ENCODE measurements around the gene IFITM5. TPM values are rescaled to one million over a fixed set of nuclear protein-coding genes. Genes with fewer than 3 reads are reported as not detected.

The IFITM5 gene
- total RNA-seq, 1 donor from 2014 or later = not detected

DNA sequence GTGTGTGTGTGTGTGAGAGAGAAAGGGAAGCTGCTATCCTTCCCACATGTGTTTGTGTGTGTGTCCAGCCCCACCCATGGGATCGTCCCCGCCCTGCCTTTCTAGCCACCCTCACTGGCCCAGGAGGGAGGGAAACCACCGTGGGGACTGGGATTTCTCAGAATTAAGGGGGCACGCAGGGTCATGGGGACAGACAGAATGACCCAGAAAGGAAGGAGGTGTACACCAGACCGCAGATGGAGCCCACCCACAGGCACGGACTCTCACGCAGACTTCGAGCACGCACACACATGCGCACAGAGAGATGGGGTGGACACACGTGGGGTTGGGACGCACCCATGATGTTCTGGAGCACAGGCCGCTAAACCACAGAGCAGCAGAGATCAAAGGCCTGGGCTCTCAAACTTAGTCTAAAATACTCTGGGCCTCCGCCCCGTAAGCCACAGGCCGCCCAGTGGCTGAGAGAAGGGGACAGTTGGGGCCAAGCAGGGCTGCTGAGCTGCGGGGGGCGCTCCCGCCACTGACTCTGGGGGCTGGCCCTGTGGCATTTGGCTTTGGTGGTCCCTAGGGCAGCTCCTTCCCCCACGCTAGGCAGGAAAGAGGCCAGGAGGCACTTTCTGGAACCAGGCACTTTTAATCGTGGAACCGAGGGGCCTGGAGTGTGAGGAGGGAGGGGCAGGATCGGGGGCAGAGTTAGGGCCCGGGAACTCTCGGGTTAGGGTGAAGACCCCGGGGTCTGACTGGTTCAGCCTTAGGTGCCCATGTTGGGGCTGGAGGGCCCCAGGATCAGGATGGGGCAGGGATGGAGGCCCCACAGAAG lies 1.5 kb downstream of the IFITM5 start:
- peak; percentile 74 for DNase-seq (ENCODE audit: low spot score)
- intact Hi-C loops (cut with DNase I) = no loop called here

DNA sequence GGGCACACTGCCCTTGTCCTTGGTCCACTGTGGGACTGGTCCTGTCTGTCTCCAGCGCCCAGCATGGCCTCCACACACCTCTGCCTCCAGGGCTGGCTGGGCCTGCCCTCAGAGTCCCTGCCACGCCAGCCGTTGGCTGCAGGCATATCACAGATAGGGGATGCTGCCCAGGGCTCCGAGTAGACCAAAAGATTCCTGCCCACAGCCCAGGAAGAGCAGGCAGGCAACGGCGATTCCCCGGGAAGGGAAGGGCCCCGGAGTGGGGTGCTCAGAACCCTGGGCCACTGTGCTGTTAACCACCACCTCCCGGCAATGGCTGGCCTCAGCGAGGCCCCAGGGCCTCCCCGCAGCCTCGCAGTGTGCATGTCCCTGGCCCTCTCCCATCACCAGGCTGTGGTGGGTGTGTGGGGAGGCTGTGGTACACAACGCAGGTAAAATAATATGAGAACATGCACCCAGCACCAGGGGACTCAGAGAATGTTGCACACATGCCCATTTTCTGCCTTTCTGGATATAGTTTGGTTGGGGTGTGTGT lies 2.2 kb downstream of the IFITM5 start:
- DNase-seq (ENCODE audit: low spot score) = peak; percentile 68
- intact Hi-C loops (cut with DNase I) = no loop called here

DNA sequence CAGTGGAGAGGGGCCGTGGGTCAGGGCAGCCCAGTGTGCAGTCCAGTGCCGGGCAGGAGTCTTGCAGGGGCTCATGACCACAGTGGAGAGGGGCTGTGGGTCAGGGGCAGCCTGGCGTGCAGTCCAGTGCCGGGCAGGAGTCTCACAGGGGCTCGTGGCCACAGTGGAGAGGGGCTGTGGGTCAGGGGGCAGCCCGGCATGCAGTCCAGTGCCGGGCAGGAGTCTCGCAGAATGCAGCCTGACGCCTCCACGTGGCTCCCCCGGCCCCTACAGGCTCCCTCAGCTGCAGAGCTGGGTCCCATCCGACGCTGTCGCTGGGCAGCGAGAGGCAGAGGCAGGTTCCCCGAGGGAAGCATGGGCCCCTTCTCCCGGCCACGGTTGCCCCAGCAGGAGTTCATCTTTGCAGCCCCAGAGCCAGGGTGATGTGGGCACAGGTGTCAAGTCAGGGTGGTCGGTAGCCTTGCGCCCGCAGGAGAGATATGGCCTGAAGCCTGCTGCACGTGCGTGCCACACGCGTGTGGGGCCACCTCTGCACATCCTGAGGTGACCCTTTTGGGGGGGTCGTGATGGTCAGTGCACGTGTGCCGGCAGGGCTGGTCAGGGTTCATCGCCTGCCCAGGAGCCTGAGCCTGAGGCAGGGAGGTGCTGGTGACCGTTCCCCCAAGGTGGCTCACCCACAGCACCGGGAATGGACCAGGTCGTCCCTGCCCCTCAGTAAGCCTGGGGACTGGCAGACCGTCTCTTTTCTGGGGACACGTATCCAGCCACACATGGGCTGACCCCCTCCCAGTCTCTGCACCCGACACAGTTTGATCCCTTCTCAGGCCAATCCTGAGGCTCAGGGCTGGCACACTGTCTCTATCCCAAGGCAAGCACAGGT lies 2.9 kb downstream of the IFITM5 start:
- intact Hi-C loops (cut with DNase I) = no loop called here
- peak; percentile 70 for DNase-seq (ENCODE audit: low spot score)

DNA sequence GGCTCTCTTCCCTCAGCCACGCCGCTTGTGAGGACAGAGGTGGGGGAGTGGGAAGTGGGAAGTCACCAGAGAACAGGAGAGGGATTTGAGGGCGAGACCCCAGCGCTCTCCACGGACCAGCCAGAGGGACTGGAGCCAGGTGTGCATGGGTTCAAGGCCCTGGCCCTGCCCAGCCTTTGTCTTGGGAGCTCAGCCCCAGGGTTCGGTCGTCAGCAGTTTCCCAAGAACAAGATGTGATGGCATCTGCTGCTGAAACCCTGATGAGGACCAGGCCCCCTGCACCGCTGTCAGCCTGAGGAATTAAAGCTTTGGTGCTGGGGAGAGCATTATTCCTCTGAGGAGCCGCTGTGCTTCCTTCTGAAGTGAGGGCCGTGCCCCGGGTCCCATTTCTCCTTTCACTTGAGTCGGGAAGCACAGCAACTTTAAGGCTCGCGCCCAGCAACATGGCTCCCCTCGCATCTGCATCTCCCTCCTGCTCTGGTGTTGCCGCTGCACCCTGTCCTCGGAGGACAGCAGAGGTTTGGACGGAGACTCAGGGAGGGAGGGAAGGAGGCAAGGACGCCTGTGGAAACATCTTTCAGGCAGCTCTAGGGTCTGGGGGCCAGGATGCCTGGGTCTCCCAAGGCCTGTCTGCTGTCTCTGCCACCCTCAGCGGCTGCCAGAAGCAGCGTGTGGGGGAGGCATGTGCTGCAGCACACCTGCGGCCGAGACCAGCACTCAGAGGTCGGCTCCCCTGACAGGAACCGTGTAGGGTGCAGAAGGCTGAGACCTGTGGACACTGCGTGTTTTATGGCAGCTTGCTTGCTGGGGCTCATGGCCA lies 3.8 kb downstream of the IFITM5 start:
- no peak for DNase-seq (ENCODE audit: low spot score)
- intact Hi-C loops (cut with DNase I) = no loop called here

DNA sequence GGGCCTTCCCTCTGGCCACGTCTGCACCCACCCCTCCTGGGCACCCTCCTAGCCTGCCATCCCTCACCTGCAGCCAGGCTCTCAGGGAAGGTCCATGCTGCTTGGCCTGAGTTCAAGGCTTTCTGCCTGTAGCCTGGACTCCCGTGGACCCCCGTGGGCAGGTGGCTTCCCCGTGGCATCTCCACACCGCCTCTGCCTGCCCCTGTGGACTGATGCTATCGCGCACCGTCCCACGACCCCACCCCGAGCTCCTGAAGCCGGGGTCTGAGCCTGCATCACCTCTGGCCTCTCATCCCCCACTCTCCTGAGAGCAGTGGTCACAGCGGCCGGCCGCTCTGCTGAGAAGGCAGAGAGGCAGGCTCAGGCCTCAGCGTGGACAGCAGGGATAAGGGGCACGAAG lies 4.5 kb downstream of the IFITM5 start:
- intact Hi-C loops (cut with DNase I) = no loop called here
- DNase-seq (ENCODE audit: low spot score) = peak; percentile 73

DNA sequence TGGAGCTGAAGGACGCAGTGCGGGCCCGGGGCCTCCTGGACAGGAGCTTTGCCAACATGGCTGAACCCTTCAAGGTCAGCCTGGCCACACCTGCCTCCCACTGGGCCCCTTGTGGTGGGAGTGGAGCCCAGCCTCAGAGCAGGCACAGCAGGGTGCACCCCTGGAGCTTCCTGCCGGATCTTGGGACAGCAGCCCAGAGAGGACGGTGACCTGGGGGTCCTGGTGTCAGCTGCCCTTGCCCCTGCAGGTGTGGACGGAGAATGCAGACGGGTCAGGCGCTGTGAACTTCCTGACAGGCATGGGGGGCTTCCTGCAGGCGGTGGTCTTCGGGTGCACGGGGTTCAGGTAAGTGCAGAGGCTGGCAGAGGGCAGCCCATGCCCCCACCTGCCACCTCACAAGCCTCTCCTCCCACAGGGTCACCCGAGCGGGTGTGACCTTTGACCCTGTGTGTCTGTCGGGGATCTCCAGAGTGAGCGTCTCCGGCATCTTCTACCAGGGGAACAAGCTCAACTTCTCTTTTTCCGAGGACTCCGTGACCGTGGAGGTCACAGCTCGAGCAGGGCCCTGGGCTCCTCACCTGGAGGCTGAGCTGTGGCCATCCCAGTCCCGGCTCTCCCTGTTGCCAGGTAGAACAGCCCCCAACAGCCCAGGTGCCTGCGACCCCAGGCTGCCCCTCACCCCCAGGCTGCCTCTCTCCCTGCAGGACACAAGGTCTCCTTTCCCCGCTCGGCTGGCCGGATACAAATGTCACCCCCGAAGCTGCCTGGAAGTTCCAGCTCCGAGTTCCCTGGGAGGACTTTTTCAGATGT lies 5.3 kb downstream of the IFITM5 start:
- peak; percentile 60 for DNase-seq (ENCODE audit: low spot score)
- intact Hi-C loops (cut with DNase I) = no loop called here

DNA sequence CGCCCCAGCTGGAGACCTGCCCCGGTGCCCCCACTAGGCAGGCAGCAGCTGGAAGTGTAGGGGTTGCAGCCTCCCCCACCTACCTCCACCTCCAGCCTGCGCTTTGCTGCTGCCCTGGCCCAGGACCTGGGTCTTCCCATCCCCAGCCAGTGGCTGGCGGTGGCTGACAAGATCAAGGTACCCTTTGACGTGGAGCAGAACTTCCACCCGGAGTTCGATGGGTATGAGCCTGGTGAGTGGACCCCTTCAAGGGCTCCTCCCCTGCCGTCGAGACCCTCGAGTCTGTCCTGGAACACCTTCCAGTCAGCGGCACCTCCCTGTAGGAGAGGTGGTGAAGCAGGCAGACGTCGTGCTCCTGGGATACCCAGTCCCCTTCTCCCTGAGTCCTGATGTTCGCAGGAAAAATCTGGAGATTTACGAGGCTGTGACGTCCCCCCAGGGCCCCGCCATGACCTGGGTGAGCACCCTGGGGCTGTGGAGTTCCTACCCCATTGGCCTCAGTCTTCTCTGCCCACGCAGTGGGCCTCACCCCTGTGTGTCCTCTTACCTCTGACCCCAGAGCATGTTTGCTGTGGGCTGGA lies 6.0 kb downstream of the IFITM5 start:
- intact Hi-C loops (cut with DNase I) = no loop called here
- DNase-seq (ENCODE audit: low spot score) = peak; percentile 72

DNA sequence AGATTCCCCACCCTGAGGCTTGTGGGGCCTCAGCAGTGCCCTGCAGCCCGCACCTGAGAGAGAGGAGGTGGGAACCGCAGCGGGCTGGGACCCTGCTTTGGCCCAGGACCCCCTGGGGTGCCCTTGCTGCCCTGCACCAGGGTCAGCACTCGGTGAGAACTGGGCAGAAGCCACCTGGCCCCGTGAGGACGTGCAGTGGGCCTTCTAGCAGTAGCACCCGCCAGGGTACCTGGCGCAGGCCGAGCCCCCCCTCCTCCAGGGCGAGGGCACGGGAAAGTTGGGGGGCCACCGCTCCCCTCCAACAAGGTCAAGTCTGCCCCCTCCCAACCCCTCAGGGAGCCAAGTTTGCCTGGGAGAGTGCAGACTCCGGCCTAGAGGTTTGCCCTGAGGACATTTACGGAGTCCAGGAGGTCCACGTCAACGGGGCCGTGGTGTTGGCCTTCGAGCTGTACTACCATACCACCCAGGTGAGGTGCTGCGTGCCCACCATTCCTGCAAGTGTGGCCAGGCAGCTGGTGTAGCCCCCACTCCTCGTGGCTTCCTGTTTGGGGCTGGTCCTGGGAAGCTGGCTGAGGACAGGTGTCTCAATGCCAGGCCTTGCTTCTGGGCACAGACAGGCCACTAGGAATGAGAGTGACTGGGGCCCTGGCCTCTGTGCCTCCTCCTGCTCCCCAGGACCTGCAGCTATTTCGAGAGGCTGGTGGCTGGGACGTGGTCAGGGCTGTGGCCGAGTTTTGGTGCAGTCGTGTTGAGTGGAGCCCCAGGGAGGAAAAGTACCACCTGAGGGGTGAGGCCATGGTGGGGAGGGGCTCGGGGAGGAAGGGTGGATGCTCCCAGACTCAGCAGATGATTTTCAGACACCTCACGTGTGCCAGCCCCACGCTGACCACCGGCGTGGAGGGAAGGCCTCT lies 6.9 kb downstream of the IFITM5 start:
- DNase-seq (ENCODE audit: low spot score) = peak; percentile 73
- intact Hi-C loops (cut with DNase I) = no loop called here

DNA sequence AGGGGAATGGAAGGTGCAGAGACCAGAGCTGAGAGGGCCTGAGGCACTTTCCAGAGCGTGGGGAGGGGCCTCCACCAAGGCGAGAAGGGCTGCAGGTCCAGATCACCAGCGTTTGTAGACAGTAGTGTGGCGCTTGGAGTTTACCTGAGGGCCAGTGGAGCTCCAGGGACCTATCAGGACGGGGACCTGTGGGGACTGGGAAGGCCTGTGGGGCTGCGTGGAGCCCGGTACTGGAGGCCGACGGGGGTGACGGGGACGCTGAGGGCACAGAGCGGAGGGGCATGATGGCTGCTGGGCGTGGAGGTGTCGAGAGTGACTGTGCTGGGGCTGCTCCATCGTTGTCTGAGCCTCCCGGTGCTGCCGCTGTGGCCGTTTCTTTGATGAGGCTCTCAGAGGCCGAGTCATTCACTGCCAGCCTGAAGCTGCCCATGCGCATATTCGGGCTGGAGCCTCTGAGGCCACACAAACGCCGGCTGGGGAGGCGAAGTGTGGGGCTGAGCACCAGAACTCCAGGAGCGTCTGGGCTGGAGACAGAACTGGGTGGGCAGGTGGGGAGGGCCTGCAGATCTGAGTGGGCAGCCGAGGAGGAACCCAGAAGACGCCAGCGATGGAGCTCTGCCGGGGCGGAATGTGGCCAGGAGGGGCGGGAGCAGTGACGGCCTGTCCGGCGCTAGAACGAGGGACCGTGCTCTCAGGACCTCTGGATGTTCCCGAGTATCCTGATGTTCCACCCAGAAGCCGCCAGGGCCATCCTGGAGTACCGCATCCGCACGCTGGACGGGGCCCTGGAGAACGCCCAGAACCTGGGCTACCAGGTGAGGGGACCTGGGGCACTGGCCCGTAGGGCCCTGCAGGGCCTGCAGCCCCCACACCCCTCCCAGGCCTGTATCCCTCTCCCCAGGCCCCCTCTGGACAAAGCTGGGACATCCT lies 7.8 kb downstream of the IFITM5 start:
- intact Hi-C loops (cut with DNase I) = no loop called here
- DNase-seq (ENCODE audit: low spot score) = peak; percentile 53

DNA sequence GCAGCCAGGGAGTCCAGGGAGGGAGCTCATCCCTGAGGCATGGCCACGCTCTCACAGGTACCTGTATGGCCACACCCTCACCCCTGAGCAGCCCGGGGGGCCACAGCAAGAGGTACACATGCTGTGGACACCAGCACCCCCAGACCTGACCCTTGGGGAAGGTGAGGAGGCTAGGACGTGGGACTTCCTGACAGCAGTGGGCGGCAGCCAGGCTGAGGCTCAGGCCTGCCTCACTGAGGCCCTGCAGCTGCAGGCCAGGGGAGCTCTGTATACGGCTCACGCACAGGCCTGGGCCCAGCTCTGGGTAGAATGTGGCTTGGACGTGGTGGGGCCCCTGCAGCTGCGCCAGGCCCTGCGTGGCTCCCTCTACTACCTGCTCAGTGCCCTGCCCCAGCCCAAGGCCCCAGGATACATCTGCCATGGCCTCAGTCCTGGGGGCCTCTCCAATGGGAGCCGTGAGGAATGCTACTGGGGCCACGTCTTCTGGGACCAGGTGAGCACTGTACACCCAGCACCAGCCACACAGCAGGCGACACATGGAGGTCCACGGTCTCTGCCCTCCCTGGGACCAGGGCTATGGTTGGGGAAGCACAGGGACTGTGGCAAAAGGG lies 8.6 kb downstream of the IFITM5 start:
- DNase-seq (ENCODE audit: low spot score) = peak; percentile 68
- intact Hi-C loops (cut with DNase I) = no loop called here

DNA sequence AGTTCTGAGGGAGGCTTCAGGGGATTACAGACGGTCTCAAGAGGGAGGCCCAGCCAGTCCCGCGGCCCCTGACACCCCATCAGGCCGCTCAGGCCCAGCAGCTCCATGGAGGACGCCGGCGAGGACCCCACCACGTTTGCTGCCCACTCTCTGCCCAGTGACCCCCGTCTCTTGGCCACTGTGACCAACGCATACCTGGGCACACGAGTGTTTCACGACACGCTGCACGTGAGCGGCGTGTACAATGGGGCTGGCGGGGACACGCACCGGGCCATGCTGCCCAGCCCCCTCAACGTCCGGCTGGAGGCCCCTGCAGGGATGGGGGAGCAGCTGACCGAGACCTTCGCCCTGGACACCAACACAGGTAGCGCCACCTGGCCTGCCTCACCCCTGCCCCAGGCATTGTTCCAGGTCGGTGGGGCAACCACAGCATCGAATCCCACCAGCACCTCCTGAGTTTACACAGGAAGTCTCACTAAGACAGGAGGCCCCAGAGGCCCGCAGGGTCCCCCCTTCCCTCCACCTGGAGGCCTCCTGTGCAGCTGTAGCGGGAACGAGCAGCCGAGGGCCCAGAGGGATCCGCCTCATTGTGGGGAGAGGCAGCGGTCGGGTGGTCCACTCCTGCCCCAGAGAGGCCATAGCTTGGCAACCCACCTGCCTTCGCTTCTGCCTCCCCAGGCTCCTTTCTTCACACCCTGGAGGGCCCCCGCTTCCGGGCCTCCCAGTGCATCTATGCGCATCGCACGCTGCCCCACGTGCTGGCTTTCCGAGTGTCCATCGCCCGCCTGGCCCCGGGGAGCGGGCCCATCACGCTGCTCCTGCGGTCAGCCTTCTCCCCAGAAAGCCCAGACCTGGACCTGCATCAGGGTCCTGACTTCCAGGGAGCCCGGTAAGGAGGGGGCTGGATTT lies 9.4 kb downstream of the IFITM5 start:
- intact Hi-C loops (cut with DNase I) = no loop called here
- peak; percentile 59 for DNase-seq (ENCODE audit: low spot score)

DNA sequence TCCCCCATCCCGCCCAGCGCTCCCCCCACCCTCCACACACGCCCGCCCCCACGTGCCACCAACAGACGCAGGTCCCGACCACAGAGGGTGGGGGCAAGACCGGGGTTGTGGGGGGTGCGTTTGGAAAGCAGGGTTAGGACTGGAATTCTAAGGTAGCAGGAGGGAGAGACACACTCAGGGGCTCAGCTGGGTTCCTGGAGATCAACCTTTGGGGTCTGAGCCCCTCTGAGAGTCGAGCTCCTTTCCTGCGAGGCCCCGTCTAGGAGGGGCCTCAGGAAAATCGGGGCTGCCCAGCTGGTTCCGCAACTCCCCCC lies 10.0 kb downstream of the IFITM5 start:
- intact Hi-C loops (cut with DNase I) = no loop called here
- no peak for DNase-seq (ENCODE audit: low spot score)

DNA sequence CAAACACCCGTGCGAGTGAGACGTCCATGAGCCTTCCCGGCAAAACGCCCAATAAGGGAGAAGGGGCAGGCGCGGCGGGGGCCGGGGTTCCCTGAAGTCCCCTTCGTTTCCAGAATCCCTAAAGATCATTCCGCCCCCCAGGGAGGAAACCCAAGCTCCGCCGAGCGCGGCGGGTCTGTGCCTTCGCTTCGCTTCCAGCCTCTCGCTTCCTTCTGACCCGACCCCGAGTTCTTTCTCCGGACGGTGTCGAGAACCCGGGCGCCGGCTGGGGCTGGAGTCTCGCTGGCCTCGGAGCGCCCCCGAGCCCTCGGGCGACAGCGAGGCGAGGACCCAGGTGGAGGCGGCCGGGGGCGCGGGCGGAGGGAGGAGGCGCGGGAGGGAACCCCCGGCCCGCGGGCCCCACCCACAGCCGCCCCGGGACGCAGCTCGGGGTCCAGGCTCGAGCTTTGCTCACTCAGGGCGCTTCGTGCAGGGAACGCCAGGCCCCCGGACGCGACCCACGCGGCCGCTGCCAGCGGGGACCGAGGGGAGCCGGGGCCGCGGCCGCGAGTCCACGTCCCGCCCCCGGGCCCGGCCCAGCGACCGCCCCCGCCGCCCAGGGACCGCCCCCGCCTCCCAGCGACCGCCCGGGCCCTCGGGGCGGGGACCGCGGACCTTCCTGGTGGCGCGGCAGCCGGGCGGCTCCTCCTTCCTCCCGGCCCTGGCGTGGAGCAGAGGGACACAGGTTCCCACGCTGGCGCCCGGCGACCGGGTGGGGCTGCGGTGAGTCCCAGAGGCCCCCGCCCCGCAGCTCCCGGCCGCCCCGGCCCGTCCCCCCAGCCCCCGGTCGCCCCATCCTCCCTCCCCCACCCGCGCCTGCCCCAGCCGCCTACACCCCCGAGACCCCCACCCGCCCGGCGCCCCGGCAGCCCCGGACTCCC lies 10.6 kb downstream of the IFITM5 start, which contains the start of gene PGGHG:
Gene PGGHG (plus strand): TSS at position 649 of the 920 bp plus-strand sequence. CDS start 691 bp downstream, outside the sequence.
- intact Hi-C loops (cut with DNase I) = no loop called here
- DNase-seq (ENCODE audit: low spot score) = peak; percentile 95
